Endothelial cell (in vitro differentiated cells): ENCODE measurements around the gene ZNF217. TPM values are rescaled to one million over a fixed set of nuclear protein-coding genes. Genes with fewer than 3 reads are reported as not detected.
"Not testable (repeated sequence)": the region's sequence is repeated elsewhere in the genome, so short reads cannot be mapped to it uniquely, and the experiment has no call there.

Source experiments
- DNase-seq: peaks from one replicate; pipeline ENCODE4 v3.0.0; 2021; ENCODE audit warnings: low spot score
- H3K27ac Mint-ChIP-seq: one replicate; pipeline ENCODE4 v1.8.0; 2021; ENCODE audit warnings: mixed read lengths, inconsistent platforms; ENCODE audit not compliant: unreplicated experiment
- H3K27me3 Mint-ChIP-seq: one replicate; pipeline ENCODE4 v1.8.0; 2021; ENCODE audit warnings: mild to moderate bottlenecking, moderate library complexity, mixed read lengths, inconsistent platforms; ENCODE audit not compliant: unreplicated experiment
- H3K36me3 Mint-ChIP-seq: one replicate; pipeline ENCODE4 v1.8.0; 2021; ENCODE audit warnings: mild to moderate bottlenecking, low read depth, mixed read lengths, inconsistent platforms; ENCODE audit not compliant: unreplicated experiment
- H3K4me1 Mint-ChIP-seq: one replicate; pipeline ENCODE4 v1.8.0; 2021; ENCODE audit warnings: mild to moderate bottlenecking, mixed read lengths, inconsistent platforms; ENCODE audit not compliant: unreplicated experiment
- H3K4me3 Mint-ChIP-seq: one replicate; pipeline ENCODE4 v1.8.0; 2021; ENCODE audit warnings: mild to moderate bottlenecking, mixed read lengths, inconsistent platforms; ENCODE audit not compliant: unreplicated experiment
- H3K9me3 Mint-ChIP-seq: one replicate; pipeline ENCODE4 v1.8.0; 2021; ENCODE audit warnings: mixed read lengths, inconsistent platforms; ENCODE audit not compliant: unreplicated experiment
- CTCF ChIP-seq: fragments of 200-600 bp; sonication (generic); IDR thresholded peaks from one replicate; pipeline ENCODE4 v1.5.0; 2021; ENCODE audit warnings: antibody characterized with exemption; ENCODE audit not compliant: unreplicated experiment
- total RNA-seq: library from RNA; stranded (reverse); fragmentation: NEBNext Ultra II Directional; extraction: Animal tissue kit (Norgen Biotek cat#: 25700); gene quantifications from one replicate; pipeline ENCODE4 v1.2.1, GENCODE V29; 2021; ENCODE audit not compliant: unreplicated experiment

Gene ZNF217
- total RNA-seq, 1 donor from 2014 or later = 76.7 TPM

DNA sequence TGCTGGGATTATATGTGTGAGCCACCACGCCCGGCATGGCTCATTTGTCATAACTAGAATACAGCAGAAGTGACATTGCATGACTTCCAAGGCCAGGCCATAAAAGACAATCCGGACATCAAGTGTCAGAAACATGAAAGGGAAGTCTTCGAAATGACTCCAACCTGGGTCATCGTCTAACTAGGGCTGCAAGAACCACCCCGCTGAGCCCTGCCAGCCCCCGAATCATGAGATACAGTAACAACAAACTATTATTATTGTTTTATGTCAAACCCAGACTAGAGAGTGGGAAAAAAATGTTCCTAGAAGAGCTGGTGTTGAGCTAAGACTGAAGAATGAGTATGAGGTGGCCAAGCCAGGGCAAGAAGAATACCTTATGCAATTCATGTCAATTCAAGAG, 59.6 kb downstream of the ZNF217 start:
- Mint-ChIP-seq H3K27ac (no peak overlapping the region), H3K27me3 (no peaks in the 10 kb centered on the region), H3K36me3 (no peaks in the 10 kb centered on the region), H3K4me3 (no peak overlapping the region), H3K4me1 (no peaks in the 10 kb centered on the region), H3K9me3 (no peaks in the 10 kb centered on the region)
- DNase-seq = no peak
- TF ChIP-seq CTCF = no peak

GRCh38 chr20:53533500-53533899, 60.1 kb downstream of the ZNF217 start:
- H3K9me3 Mint-ChIP-seq = no peaks in the 10 kb centered on the region
- H3K27me3 Mint-ChIP-seq = no peaks in the 10 kb centered on the region
- no peaks in the 10 kb centered on the region for H3K36me3 Mint-ChIP-seq
- TF ChIP-seq CTCF = no peak
- H3K27ac Mint-ChIP-seq = no peak overlapping the region
- no peaks in the 10 kb centered on the region for H3K4me1 Mint-ChIP-seq
- DNase-seq = no peak
- no peak overlapping the region for H3K4me3 Mint-ChIP-seq

- not testable (repeated sequence) for H3K4me1 Mint-ChIP-seq, H3K27me3 Mint-ChIP-seq, H3K27ac Mint-ChIP-seq, H3K9me3 Mint-ChIP-seq, H3K4me3 Mint-ChIP-seq, DNase-seq, H3K36me3 Mint-ChIP-seq
Observed at GRCh38 chr20:53532654-53533312, 60.9 kb downstream of the ZNF217 start.

DNA sequence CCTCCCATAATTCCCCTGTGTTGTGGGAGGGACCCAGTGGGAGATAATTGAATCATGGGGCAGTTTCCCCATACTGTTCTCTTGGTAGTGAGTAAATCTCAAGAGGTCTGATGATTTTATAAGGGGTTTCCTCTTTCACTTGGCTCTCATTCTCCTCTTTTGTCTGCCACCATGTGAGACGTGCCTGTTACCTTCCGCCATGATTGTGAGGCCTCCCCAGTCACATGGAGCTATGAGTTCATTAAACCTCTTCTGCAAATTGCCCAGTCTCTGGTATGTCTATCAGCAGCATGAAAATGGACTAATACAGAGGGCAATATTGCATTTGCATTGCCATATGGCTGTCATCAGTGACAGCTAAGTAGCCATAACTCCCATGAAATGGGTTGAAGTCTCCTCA, 63.2 kb downstream of the ZNF217 start:
- no peaks in the 10 kb centered on the region for H3K9me3 Mint-ChIP-seq
- no peak for TF ChIP-seq CTCF
- no peaks in the 10 kb centered on the region for H3K36me3 Mint-ChIP-seq
- no peaks in the 10 kb centered on the region for H3K4me1 Mint-ChIP-seq
- H3K27me3 Mint-ChIP-seq = no peaks in the 10 kb centered on the region
- no peak overlapping the region for H3K27ac Mint-ChIP-seq
- H3K4me3 Mint-ChIP-seq = no peak overlapping the region
- no peak for DNase-seq

DNA sequence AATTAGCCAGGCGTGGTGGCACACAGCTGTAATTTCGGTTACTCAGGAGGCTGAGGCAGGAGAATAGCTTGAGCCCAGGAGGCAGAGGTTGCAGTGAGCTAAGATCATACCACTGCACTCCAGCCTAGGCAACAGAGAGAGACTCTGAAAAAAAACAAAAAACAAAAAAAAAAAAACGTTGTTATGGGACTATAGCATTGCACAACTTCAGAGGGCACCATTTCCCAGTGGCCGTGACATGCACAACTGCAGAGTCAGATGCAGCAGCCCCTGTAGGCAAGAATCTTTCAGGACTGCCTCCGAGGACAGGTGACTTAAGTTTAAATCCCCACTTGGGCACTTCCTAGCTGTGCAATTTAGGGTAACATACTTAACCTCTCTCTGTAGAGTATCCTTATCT, 64.0 kb downstream of the ZNF217 start:
- Mint-ChIP-seq H3K4me1 (no peaks in the 10 kb centered on the region), H3K27me3 (no peaks in the 10 kb centered on the region), H3K36me3 (no peaks in the 10 kb centered on the region), H3K4me3 (no peak overlapping the region), H3K9me3 (no peaks in the 10 kb centered on the region), H3K27ac (no peak overlapping the region)
- TF ChIP-seq CTCF = no peak
- no peak for DNase-seq

GRCh38 chr20:53527196-53527595, 66.4 kb downstream of the ZNF217 start:
- Mint-ChIP-seq H3K27ac (no peak overlapping the region), H3K9me3 (no peaks in the 10 kb centered on the region)
- DNase-seq = no peak

More at GRCh38 chr20:53527196-53527595, 66.4 kb downstream of the ZNF217 start:
- no peak for TF ChIP-seq CTCF
- no peaks in the 10 kb centered on the region for H3K4me1 Mint-ChIP-seq
- H3K4me3 Mint-ChIP-seq = no peak overlapping the region
- H3K27me3 Mint-ChIP-seq = no peaks in the 10 kb centered on the region
- no peaks in the 10 kb centered on the region for H3K36me3 Mint-ChIP-seq
